ENCODE measurements around the gene PPARG. TPM values are rescaled to one million over a fixed set of nuclear protein-coding genes. Genes with fewer than 3 reads are reported as not detected.

The PPARG gene
- total RNA-seq, 3 donors from 2014 or later: 61.6 to 173 (median 98.8) TPM

DNA sequence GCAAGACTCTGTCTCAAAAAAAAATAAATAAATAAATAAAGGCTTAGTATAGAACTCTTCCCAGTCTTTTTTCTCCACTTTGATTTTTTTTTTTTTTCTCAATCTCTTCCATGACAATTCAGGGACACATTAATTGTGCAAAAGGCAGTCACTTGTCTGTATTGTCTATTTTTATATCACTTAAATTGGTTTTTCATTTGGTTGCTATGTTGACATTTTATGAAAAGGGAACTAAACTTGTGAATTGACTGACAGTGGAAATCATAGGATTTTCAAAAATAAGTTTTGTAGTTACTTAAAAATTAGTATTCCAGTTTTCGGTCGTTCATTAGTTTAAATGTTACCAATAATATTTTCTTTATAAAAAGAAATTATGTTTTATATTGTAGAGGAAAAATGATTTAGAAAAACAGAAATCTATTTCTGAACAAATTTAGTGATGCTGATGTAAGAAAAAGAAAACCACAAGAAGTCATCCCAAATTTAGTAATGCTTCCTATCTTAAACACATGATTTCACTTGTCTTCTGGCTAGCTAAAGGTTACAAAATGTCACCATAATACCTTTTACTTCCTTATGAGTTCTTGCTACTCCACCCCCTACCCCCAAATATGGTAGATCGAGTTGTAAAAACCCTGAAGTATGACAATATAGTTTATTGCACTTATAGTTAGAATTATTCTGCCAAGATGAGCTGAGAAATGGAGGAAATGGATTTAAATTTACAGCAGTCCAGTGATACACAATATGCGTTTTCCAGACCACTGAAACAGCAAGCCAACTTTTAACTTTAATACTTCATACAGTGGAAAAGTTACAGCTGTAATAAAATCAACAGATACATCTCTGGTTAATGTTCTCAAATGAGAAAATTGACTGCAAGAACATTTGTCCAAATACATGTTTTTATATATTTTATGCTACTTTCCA, 37.0 kb downstream of the PPARG start:
- TF ChIP-seq, protein P1, sequence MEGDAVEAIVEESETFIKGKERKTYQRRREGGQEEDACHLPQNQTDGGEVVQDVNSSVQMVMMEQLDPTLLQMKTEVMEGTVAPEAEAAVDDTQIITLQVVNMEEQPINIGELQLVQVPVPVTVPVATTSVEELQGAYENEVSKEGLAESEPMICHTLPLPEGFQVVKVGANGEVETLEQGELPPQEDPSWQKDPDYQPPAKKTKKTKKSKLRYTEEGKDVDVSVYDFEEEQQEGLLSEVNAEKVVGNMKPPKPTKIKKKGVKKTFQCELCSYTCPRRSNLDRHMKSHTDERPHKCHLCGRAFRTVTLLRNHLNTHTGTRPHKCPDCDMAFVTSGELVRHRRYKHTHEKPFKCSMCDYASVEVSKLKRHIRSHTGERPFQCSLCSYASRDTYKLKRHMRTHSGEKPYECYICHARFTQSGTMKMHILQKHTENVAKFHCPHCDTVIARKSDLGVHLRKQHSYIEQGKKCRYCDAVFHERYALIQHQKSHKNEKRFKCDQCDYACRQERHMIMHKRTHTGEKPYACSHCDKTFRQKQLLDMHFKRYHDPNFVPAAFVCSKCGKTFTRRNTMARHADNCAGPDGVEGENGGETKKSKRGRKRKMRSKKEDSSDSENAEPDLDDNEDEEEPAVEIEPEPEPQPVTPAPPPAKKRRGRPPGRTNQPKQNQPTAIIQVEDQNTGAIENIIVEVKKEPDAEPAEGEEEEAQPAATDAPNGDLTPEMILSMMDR (IDR thresholded peaks at IDR 0.05): no peak
- ATAC-seq: peak; percentile 98
- no peaks in the 10 kb centered on the region for H3K36me3 ChIP-seq (ENCODE audit: low read depth)
- intact Hi-C loops (cut with DNase I, micrococcal nuclease): no loop called here
- H3K4me3 ChIP-seq: no peak overlapping the region
- H3K4me1 ChIP-seq (ENCODE audit: low read depth): peaks cover 10% of the 10 kb centered on the region
- no peaks in the 10 kb centered on the region for H3K9me3 ChIP-seq
- peak in 1 of 3 donors; percentile 47 for DNase-seq

DNA sequence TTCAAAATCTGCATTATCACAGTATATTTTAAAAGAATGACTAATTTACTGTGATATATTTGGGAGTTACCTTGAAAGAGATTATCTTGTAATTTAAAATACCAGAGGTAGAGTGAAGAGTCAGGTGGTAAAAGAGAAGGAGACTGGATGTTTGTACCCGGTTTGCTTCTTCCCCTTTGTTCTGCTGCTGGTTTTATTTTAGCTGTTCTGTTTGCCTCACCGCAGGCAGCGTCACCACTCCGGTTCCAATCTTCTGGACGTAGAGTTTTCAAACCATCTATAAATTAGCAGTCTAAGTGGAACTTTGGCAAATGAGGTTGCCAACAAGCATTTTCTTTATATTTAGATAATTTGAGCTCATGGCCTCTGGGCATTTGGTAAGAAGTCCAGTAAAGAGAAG, 38.2 kb downstream of the PPARG start:
- intact Hi-C loops (cut with DNase I, micrococcal nuclease): no loop called here
- ATAC-seq: no peak
- peaks cover 10% of the 10 kb centered on the region for H3K4me1 ChIP-seq (ENCODE audit: low read depth)
- no peak for DNase-seq
- H3K36me3 ChIP-seq (ENCODE audit: low read depth): no peaks in the 10 kb centered on the region
- no peak overlapping the region for H3K4me3 ChIP-seq
- TF ChIP-seq, protein P1 (IDR thresholded peaks at IDR 0.05): no peak
- H3K9me3 ChIP-seq: no peaks in the 10 kb centered on the region

DNA sequence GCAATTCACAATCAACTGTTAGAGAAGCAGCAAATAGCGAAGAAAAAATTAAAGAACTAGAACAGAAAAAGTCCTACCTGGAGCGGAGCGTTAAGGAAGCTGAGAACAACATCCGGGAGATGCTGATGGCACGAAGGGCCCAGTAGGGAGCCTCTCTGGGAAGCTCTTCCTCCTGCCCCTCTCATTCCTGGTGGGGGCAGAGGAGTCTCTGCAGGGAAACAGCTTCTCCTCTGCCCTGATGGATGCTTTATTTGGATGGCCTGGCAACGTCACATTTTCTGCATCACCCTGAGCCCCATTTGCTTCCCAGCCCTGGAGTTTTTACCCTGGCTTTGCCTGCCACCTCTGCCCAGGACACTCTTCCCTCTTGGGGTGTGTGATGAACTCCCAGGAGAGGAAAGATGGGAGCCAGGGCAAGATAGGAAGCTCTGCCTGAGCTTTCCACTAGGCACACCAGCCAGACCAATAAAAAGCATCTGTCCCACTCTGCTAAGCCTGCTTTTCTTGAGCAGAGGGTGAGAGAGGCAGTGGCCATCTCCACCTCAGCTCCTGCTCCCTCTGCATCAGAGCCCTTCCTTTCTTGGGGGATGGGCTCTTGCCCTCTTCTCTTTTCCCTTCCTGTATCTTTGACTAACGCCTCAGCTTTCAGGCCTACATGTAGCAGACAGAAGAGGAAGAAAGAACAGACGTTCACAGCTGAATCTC, 39.4 kb downstream of the PPARG start:
- Histone ChIP-seq H3K4me3 (no peak overlapping the region), H3K36me3 (ENCODE audit: low read depth) (no peaks in the 10 kb centered on the region), H3K9me3 (no peaks in the 10 kb centered on the region), H3K4me1 (ENCODE audit: low read depth) (peaks cover 10% of the 10 kb centered on the region)
- intact Hi-C loops (cut with DNase I, micrococcal nuclease): no loop called here
- ATAC-seq (no peak), DNase-seq (no peak)
- TF ChIP-seq, protein P1 (IDR thresholded peaks at IDR 0.05): no peak

DNA sequence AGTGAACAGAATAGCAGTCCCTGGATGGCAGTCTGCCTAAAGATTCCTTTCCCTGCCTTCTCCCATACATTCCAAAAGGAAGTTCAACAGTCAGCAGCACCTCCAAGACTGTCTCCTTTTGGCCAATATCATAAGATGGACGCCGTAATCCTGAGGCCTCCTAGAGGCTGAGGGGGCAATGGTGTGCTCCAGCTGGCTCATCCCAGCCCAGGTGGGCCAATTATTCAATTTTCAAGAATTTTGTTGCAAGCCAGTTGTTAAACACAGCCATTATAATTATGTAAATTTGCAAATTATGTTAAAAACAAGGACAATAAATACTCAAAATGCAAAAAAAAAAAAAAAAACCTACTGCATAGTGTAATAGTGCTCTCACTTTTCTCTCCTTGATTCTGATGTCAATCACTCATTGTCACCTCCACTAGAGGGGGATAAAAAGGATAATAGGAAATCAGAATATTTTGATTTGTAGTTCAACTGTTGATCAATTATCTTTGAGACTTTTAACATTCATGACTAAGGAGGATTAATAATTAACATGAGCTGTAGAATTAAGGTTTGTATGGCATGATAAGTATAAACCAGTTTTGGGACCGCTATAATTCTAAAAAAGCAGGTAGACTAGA, 40.1 kb downstream of the PPARG start:
- TF ChIP-seq, protein P1 (IDR thresholded peaks at IDR 0.05): no peak
- Histone ChIP-seq H3K9me3 (no peaks in the 10 kb centered on the region), H3K4me1 (ENCODE audit: low read depth) (peaks cover 10% of the 10 kb centered on the region), H3K4me3 (no peak overlapping the region), H3K36me3 (ENCODE audit: low read depth) (no peaks in the 10 kb centered on the region)
- intact Hi-C loops (cut with DNase I, micrococcal nuclease): no loop called here
- DNase-seq: no peak
- no peak for ATAC-seq

DNA sequence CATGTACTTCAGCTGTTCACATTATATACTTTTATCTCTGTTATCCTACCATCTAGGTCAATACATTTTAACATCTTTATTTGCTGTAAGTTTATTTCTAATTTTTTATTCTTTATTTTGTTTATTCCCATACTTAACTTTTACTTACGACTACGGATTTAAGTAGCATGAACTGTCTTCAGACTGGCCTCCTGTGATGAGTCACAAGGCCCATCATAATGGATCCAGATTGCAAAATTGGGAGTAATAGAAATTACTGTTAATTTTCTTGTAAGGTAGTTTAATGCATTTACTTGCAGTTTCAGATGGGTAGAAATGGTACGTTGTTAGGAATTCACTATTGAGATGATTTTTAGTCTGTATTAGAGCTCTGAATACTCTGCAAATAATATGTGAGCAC, 45.9 kb downstream of the PPARG start:
- H3K9me3 ChIP-seq: no peaks in the 10 kb centered on the region
- TF ChIP-seq, protein P1 (IDR thresholded peaks at IDR 0.05): no peak
- intact Hi-C loops (cut with DNase I, micrococcal nuclease): no loop called here
- ATAC-seq (no peak), DNase-seq (no peak)
- peaks cover 13% of the 10 kb centered on the region for H3K4me1 ChIP-seq (ENCODE audit: low read depth)
- H3K36me3 ChIP-seq (ENCODE audit: low read depth): no peaks in the 10 kb centered on the region
- no peak overlapping the region for H3K4me3 ChIP-seq

Data from mucosa of descending colon (tissue), 3 donors.